Measurements from ENCODE around the gene NOP14. TPM values are rescaled to one million over a fixed set of nuclear protein-coding genes. Genes with fewer than 3 reads are reported as not detected.

NOP14 gene
- total RNA-seq, 1 donor from 2014 or later: 12.3 TPM

DNA sequence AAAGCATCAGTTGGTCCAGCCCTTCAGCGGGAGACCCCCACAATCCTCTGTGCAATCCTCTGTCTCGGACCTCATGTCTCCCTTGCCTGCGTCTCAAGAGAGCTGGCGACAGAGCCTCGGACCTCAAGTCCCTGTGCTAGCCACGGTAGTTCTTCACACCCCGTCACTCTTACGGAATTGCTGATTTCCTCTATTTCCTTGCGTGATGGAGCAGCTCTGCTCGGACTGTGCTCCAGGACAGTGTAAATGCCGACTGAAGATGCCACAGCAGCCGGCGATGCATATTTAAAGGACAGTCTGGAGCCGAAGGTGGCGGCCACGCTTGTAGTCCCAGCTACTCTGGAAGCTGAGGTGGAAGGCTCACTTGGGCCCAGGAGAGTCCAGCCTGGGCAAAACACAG is 2.1 kb upstream of the NOP14 start:
- H3K9me3 ChIP-seq: no peaks in the 10 kb centered on the region
- peaks cover 3 to 12% of the 10 kb centered on the region in 2 donors for H3K4me1 ChIP-seq
- TF ChIP-seq, protein P1, sequence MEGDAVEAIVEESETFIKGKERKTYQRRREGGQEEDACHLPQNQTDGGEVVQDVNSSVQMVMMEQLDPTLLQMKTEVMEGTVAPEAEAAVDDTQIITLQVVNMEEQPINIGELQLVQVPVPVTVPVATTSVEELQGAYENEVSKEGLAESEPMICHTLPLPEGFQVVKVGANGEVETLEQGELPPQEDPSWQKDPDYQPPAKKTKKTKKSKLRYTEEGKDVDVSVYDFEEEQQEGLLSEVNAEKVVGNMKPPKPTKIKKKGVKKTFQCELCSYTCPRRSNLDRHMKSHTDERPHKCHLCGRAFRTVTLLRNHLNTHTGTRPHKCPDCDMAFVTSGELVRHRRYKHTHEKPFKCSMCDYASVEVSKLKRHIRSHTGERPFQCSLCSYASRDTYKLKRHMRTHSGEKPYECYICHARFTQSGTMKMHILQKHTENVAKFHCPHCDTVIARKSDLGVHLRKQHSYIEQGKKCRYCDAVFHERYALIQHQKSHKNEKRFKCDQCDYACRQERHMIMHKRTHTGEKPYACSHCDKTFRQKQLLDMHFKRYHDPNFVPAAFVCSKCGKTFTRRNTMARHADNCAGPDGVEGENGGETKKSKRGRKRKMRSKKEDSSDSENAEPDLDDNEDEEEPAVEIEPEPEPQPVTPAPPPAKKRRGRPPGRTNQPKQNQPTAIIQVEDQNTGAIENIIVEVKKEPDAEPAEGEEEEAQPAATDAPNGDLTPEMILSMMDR (IDR thresholded peaks at IDR 0.05): no peak
- no peak for DNase-seq (ENCODE audit: low spot score in 2 of 2)
- no peaks in the 10 kb centered on the region for H3K36me3 ChIP-seq
- intact Hi-C loops (cut with DNase I): loop anchor here (10.0 kb wide), 2 partner anchors 500 to 1110 kb away; partner anchors contain the start of genes LETM1 and RNF4
- H3K27me3 ChIP-seq: no peaks in the 10 kb centered on the region
- H3K27ac ChIP-seq: no peak overlapping the region
- no peak overlapping the region for H3K4me3 ChIP-seq

DNA sequence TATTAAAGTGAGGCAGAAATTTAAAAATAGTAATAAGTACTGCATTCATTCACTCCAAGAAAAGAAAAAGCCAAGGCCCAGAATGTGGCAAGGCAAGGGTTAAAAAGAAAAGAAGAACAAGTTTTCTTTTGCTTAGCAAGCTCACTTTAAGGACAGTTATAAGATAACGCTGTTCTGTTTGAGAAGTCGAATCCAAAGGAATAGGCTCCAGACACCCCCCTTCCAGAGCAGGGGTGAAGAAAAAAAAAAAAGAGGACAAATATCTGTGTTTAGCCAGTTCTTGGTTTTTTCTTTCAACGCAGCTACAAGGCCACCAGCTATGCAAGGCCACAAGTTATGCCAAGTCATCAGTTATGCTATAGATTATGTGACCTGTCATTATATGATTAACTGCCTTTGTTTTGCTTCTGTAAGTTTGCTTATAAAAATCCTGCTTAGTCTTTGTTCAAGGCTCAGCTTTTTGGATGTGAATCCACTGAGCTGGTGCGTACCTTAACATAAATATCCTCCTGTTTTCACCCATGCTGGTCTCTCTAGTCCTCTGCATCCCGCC is 1.6 kb upstream of the NOP14 start:
- Histone ChIP-seq H3K4me3 (peak overlapping the region; percentile 88 to 94), H3K36me3 (no peaks in the 10 kb centered on the region), H3K9me3 (no peaks in the 10 kb centered on the region), H3K27ac (no peak overlapping the region), H3K4me1 (peaks cover 3 to 12% of the 10 kb centered on the region in 2 donors), H3K27me3 (no peaks in the 10 kb centered on the region)
- DNase-seq (ENCODE audit: low spot score in 2 of 2): no peak
- TF ChIP-seq, protein P1 (IDR thresholded peaks at IDR 0.05): no peak
- intact Hi-C loops (cut with DNase I): loop anchor here (5.0 to 10.0 kb wide), 3 partner anchors 500 to 1110 kb away; partner anchors contain the start of genes HAUS3, LETM1, POLN and RNF4

DNA sequence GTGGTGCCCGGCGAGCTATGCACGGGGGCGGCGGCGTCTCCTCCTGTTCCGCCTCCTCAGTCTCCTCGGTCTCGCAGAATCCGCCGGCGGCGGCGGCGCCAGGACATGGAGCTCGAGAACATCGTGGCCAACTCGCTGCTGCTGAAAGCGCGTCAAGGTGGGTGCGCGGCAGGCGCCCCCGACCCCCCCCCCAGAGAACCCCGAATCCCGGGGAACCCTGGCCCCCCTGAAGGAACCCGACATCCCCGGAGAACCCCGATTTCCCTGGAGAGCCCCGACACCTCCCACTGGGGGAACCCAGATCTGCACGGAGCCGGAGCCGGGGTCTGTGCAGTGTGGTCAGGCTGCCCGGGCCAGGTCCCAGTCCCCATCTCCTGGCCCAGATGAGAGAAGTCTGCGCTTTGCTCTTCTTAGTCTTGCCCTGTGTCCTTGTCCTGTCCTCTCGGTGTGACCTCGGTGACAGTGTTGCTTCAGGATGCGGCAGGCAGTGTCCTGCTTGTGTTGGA is 813 bp upstream of the NOP14 start:
- Histone ChIP-seq H3K27me3 (no peaks in the 10 kb centered on the region), H3K4me3 (peak overlapping the region; percentile 88 to 94), H3K27ac (peak overlapping the region; percentile 78 to 83), H3K36me3 (no peaks in the 10 kb centered on the region), H3K9me3 (no peaks in the 10 kb centered on the region), H3K4me1 (peaks cover 3 to 12% of the 10 kb centered on the region in 2 donors)
- intact Hi-C loops (cut with DNase I): loop anchor here (1.0 to 10.0 kb wide), 12 partner anchors 30 to 1109 kb away; partner anchors contain the start of genes ADD1, CFAP99, FAM193A and HAUS3
- TF ChIP-seq, protein P1 (IDR thresholded peaks at IDR 0.05): no peak
- DNase-seq (ENCODE audit: low spot score in 2 of 2): peak in 1 of 2 donors; percentile 81

DNA sequence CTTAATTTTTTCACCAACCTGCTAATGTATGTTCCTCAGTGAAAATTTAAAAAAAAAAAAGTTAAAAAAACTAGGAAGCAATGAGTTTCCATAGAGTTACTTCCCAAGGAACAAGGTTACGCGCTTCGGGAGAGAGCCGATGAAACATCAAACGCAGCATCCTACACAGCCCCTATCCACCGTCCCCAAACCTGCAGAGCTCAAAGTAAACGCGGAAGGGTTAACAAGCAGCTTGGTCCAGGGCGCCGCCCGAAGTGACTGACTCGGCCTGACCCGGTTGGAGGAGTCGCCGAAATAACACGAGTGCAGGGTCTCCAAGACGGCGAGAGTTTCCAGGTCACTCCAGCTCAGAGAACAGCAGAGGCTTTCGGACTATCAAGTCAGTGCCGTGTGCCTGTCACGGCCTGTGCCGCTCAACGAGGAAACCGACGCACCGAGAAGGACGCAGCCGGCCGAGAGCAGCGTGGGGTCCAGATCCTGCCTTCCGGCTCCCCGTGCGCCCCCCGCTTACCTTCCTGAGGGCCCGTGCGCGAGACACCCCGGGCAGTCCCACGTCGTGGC is 512 bp downstream of the NOP14 start:
- intact Hi-C loops (cut with DNase I): loop anchor here (1.0 to 10.0 kb wide), 12 partner anchors 28 to 1108 kb away; partner anchors contain the start of genes ADD1, CFAP99, FAM193A and HAUS3
- DNase-seq (ENCODE audit: low spot score in 2 of 2): peak in 1 of 2 donors; percentile 70

DNA sequence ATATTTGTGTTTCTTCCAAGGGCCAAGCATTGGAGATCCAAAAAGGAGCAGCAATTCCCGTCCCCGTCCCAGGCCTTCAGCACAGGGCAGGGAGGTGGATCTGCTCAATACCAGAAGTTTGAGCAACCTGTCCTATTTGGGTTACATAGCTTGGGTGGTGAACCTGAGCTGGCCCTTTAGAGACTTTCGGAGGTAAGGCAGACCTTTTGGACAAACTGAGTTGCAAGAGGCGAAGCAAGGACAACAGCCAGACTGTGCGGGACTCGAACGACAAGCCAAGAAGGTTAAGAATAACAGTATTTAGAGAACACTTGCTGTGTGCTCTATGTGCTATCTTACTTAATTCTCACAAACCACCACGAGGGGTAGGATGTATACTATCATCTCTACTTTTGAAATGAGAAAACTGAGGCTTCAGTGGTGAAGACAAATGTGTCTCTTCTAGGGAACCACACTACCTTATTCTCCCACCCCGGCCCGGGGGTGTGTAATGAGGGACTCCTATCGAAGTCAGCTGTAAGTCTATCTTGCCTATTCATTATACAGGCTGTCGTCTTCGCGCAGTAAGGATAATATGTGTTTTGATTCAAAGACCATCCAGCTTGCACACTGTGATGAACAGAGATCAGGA is 1.3 kb downstream of the NOP14 start:
- peaks cover 9 to 17% of the 10 kb centered on the region in 2 donors for H3K36me3 ChIP-seq
- intact Hi-C loops (cut with DNase I): loop anchor here (2.0 to 10.0 kb wide), 5 partner anchors 197 to 1107 kb away; partner anchors contain the start of genes HAUS3, LETM1, POLN and RGS12
- no peaks in the 10 kb centered on the region for H3K27me3 ChIP-seq
- DNase-seq (ENCODE audit: low spot score in 2 of 2): no peak
- H3K4me1 ChIP-seq: peaks cover 3 to 12% of the 10 kb centered on the region in 2 donors
- peak overlapping the region; percentile 88 to 94 for H3K4me3 ChIP-seq
- no peaks in the 10 kb centered on the region for H3K9me3 ChIP-seq
- no peak overlapping the region for H3K27ac ChIP-seq
- TF ChIP-seq, protein P1 (IDR thresholded peaks at IDR 0.05): no peak

More for the DNA sequence above, 512 bp downstream of the NOP14 start:
- no peaks in the 10 kb centered on the region for H3K9me3 ChIP-seq
- H3K36me3 ChIP-seq: peaks cover 4 to 9% of the 10 kb centered on the region in 2 donors
- H3K27ac ChIP-seq: peak overlapping the region; percentile 78 to 83
- peak overlapping the region; percentile 88 to 94 for H3K4me3 ChIP-seq
- H3K27me3 ChIP-seq: no peaks in the 10 kb centered on the region
- TF ChIP-seq, protein P1 (IDR thresholded peaks at IDR 0.05): no peak
- peaks cover 3 to 12% of the 10 kb centered on the region in 2 donors for H3K4me1 ChIP-seq
